Esophagus squamous epithelium (tissue), 5 donors: ENCODE results near the gene HSPB1. TPM values are rescaled to one million over a fixed set of nuclear protein-coding genes. Genes with fewer than 3 reads are reported as not detected.

Experiments
- DNase-seq: peaks from one replicate; lab custom pipeline; 2025; lab: John Stamatoyannopoulos, UW
- H3K27ac ChIP-seq, 4 donors: fragments of 200-600 bp; sonication (generic); one replicate each; pipeline ENCODE4 v1.5.1; 2016 to 2019; ENCODE audit warnings: mild to moderate bottlenecking in 1 of 4
- H3K27me3 ChIP-seq, 4 donors: fragments of 200-600 bp; sonication (generic); 1 replicate in 3 of 4; 2 replicates in 1 of 4; pipeline versions ENCODE4 v1.5.1 to v1.6.0; 2017 to 2021; ENCODE audit warnings: antibody characterized with exemption in 1 of 4
- H3K36me3 ChIP-seq, 3 donors: fragments of 200-600 bp; sonication (generic); one replicate each; pipeline ENCODE4 v1.5.1; 2016 to 2019
- H3K4me1 ChIP-seq, 3 donors: fragments of 200-600 bp; sonication (generic); one replicate each; pipeline ENCODE4 v1.5.1; 2017 to 2019
- H3K4me3 ChIP-seq, 4 donors: fragments of 200-600 bp; sonication (generic); 1 replicate in 3 of 4; 2 replicates in 1 of 4; pipeline ENCODE4 v1.5.1; 2016 to 2019; ENCODE audit warnings: mild to moderate bottlenecking in 2 of 4, moderate library complexity in 1 of 4
- H3K9me3 ChIP-seq, 3 donors: fragments of 200-600 bp; sonication (generic); one replicate each; pipeline ENCODE4 v1.5.1; 2016 to 2019
- POLR2A ChIP-seq, 4 donors: fragments of 450-650 bp; IDR thresholded peaks; one replicate each; pipeline ENCODE4 v1.6.1; 2017; ENCODE audit warnings: antibody characterized with exemption in 4 of 4, mild to moderate bottlenecking in 4 of 4, moderate library complexity in 3 of 4
- WGBS, 2 donors: methylation state at CpG; one replicate each; pipeline ENCODE4 v1.1.5; 2018; 5-methylcytosine and 5-hydroxymethylcytosine counted together
- intact Hi-C: fragments of 100-400 bp; cut with DNase I; formaldehyde crosslinking; loops from one replicate; pipeline ENCODE4 v1.15.0; 2022
- total RNA-seq, 4 donors: library from RNA; depleted of rRNA; stranded (reverse); fragments of >200 nt; gene quantifications; one replicate each; pipeline ENCODE4 v1.1.0, GENCODE V29; 2016
- TF ChIP-seq, protein P1 (sequence below), 6 experiments: fragments of 450-650 bp in 4 of 6; fragments of 200-600 bp in 2 of 6; sonication (generic) in 2 of 6; IDR thresholded peaks; one replicate each; pipeline ENCODE4 v1.5.1; 2016 to 2019; ENCODE audit warnings: antibody characterized with exemption in 6 of 6, mild to moderate bottlenecking in 4 of 6, moderate library complexity in 4 of 6
- donor health status: DM: yes; HTN: yes; CAD: no.

The HSPB1 gene
- total RNA-seq, 4 donors from 2014 or later = 2,415 to 6,888 (median 3,249) TPM

DNA sequence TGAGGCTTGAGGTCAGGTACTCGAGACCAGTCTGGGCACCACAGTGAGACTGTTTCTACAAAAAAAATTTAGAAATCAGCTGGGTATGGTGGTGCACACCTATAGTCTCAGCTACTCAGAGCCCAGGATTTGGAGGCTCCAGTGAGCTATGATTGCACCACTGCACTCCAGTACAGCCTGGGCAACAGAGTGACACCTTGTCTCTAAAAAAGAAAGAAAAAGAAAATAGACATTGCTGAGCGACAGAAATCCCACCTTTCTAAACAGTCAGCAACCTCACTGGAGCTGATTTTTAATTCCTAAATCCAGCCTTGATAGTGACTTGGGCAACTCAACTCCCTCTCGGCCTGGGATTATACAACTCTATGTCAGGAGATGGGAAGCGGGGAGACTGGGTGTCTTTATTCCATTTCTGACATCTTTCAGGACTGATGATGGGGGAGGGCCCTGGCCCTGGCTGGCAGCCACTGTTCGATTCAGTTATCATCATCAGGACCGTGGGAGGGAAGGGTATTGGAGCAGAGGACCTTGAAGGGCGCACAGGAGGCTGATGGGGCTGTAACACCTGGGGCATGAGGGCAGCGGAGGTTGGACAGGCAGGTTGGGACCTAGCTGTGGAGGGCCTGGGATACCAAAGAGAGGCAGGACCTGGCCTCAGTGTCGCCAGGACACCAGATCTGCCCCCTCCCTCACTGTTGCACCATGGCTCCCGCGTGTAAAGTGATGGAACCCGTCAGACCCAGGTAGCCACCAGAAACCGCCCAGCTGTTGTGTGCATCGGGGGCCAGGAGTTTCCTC, 14.7 kb downstream of the HSPB1 start:
- Histone ChIP-seq H3K4me3 (peak overlapping the region; percentile 51 to 77 (median 62)), H3K27me3 (no peaks in the 10 kb centered on the region), H3K27ac (peak overlapping the region; percentile 90 to 98 (median 95)), H3K9me3 (no peaks in the 10 kb centered on the region), H3K36me3 (peaks cover 0 to 4% (median 0%) of the 10 kb centered on the region in 3 donors), H3K4me1 (peaks cover 13 to 42% (median 14%) of the 10 kb centered on the region in 3 donors)
- TF ChIP-seq, protein P1, sequence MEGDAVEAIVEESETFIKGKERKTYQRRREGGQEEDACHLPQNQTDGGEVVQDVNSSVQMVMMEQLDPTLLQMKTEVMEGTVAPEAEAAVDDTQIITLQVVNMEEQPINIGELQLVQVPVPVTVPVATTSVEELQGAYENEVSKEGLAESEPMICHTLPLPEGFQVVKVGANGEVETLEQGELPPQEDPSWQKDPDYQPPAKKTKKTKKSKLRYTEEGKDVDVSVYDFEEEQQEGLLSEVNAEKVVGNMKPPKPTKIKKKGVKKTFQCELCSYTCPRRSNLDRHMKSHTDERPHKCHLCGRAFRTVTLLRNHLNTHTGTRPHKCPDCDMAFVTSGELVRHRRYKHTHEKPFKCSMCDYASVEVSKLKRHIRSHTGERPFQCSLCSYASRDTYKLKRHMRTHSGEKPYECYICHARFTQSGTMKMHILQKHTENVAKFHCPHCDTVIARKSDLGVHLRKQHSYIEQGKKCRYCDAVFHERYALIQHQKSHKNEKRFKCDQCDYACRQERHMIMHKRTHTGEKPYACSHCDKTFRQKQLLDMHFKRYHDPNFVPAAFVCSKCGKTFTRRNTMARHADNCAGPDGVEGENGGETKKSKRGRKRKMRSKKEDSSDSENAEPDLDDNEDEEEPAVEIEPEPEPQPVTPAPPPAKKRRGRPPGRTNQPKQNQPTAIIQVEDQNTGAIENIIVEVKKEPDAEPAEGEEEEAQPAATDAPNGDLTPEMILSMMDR (IDR thresholded peaks at IDR 0.05) = no peak
- TF ChIP-seq POLR2A (IDR thresholded peaks at IDR 0.05) = no peak
- WGBS, 2 donors = 53 to 85% methylated on average over 3 to 13 of the region's 14 CpGs
- no peak for DNase-seq
- intact Hi-C loops = loop anchor here (5.0 kb wide), 1 partner anchor 140 kb away; no protein-coding TSS in a partner anchor

DNA sequence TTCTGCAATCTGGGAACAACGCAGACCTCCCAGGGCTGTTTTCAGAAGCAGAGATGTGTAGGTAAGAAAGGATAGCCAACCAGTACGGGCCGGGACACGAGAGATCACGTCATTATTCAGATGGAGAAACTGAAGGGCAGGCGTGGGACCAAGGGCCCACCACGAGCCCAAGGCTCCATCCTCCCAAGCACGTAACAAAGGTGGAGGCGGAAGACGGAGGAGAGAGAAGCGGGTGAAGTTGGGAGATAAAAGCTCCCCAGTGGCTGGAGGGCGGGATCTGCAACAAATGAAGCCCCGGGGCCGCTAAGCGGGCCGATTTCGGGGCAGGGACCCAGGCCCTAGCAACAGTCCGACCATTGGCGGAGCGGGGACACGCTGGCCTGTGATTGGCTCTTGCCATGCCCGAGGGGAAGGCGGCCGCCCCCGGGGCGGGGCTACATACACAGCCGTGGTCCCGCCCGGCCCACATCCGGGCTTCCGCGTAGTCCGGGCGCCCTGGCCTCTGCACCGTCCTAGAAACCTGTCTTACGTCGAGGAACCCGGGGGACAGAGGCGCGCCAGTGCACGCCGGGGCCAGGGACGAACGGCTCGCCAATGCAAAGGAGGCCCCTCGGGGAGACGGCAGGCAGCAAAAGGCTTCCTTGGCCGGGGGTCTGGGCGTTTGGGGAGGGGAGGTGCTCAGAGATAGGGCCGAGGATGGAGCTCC, 15.5 kb downstream of the HSPB1 start:
- Histone ChIP-seq H3K27me3 (no peaks in the 10 kb centered on the region), H3K9me3 (no peaks in the 10 kb centered on the region), H3K36me3 (peaks cover 0 to 12% (median 0%) of the 10 kb centered on the region in 3 donors), H3K4me1 (peaks cover 13 to 45% (median 14%) of the 10 kb centered on the region in 3 donors), H3K4me3 (peak overlapping the region; percentile 51 to 77 (median 62)), H3K27ac (peak overlapping the region; percentile 90 to 98 (median 95))
- TF ChIP-seq POLR2A (IDR thresholded peaks at IDR 0.05) = peak in 3 of 4 donors; percentile 78 to 92 (median 84)
- TF ChIP-seq, protein P1 (IDR thresholded peaks at IDR 0.05) = no peak
- intact Hi-C loops = loop anchor here (5.0 kb wide), 1 partner anchor 141 kb away; no protein-coding TSS in a partner anchor
- DNase-seq = peak; percentile 88
- 0% methylated on average over 16 to 21 of the region's 50 CpGs for WGBS, 2 donors

DNA sequence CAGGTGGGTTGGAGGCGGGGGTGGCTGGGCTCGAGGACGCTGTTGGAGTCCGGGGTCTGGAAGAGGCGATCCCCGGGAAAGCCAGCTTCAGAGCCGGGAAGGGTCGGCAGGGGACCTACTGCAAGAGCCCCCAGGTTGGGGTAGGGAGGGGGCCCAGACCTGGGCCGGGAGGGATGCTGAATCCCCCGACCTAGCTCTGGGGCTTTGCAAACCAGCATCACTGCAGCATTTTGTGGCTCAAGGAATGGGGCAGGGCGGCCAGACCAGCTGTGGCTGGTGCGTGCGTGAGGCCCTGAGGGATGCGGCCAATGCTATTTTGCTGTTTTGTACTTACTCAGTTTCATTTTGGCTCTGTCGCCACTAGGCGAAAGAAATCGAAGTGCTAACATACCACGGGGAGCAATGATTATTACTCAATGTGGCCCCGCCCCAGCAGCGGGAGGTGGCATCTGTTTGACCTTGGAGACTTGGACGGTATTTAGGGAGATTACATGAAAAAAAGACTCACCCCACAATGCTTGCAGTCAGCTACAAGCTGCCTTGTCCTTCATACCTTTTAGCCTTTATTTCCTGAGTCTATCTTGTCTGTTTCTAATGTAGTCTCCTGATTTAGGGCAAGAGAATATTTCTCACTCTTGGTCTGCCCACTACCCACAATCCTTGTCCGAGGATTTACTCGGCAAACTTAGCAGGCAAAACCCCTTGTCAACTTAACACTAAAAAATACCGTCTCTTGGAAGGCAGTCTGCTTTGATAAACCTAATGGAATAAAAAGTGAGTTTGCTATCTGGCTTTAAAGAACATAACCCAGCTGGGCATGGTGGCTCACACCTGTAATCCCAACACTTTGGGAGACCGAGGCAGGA, 16.2 kb downstream of the HSPB1 start:
- H3K27ac ChIP-seq = peak overlapping the region; percentile 90 to 98 (median 95)
- H3K36me3 ChIP-seq = peaks cover 0 to 17% (median 0%) of the 10 kb centered on the region in 3 donors
- peak; percentile 27 for DNase-seq
- 4 to 6% methylated on average over 14 to 20 of the region's 25 CpGs for WGBS, 2 donors
- TF ChIP-seq POLR2A (IDR thresholded peaks at IDR 0.05) = no peak
- TF ChIP-seq, protein P1 (IDR thresholded peaks at IDR 0.05) = peak in 4 of 6 experiments; percentile 38 to 73 (median 58)
- peaks cover 13 to 44% (median 14%) of the 10 kb centered on the region in 3 donors for H3K4me1 ChIP-seq
- intact Hi-C loops = loop anchor here (5.0 kb wide), 1 partner anchor 141 kb away; no protein-coding TSS in a partner anchor
- peak overlapping the region; percentile 51 to 77 (median 62) for H3K4me3 ChIP-seq
- H3K9me3 ChIP-seq = no peaks in the 10 kb centered on the region
- no peaks in the 10 kb centered on the region for H3K27me3 ChIP-seq

DNA sequence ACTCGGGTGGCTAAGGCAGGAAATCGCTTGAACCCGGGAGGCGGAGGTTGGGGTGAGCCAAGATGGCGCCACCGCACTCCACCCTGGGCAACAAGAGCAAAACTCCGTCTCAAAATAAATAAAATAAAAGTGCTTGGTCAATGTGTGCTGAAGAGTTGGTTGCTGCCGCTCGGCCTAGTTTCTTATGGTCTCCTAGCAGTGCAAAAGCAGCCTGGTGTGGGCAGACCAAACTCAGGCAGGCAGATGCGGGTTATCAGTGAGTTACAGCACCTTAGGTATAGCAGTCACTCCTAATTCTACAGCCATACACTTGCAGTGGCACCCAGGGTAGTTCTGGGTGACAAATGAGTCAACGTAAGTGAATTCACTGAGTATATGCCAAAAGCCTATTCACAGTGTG, 22.6 kb downstream of the HSPB1 start:
- no peak overlapping the region for H3K4me3 ChIP-seq
- H3K36me3 ChIP-seq = peaks cover 13 to 80% (median 20%) of the 10 kb centered on the region in 3 donors
- H3K9me3 ChIP-seq = no peaks in the 10 kb centered on the region
- DNase-seq = no peak
- H3K27ac ChIP-seq = no peak overlapping the region
- intact Hi-C loops = no loop called here
- 93% methylated on average over 11 of the region's 11 CpGs for WGBS, 2 donors
- TF ChIP-seq, protein P1 (IDR thresholded peaks at IDR 0.05) = no peak
- TF ChIP-seq POLR2A (IDR thresholded peaks at IDR 0.05) = no peak
- H3K27me3 ChIP-seq = no peaks in the 10 kb centered on the region
- peaks cover 0 to 32% (median 0%) of the 10 kb centered on the region in 3 donors for H3K4me1 ChIP-seq
